Activated naive CD4-positive, alpha-beta T cell (primary cell): ENCODE data around the gene DENND4A.
"Not testable (repeated sequence)": the region's sequence is repeated elsewhere in the genome, so short reads cannot be mapped to it uniquely, and the experiment has no call there.

ENCODE experiments used
- DNase-seq, 4 experiments: peaks; one replicate each; lab custom pipeline; 2025; lab: John Stamatoyannopoulos, UW

The DENND4A gene

GRCh38 chr15:65757256-65757655, 34.8 kb downstream of the DENND4A start:
- DNase-seq, result no peak

GRCh38 chr15:65752151-65752700, 39.9 kb downstream of the DENND4A start:
- DNase-seq, result no peak

GRCh38 chr15:65751431-65751830, 40.7 kb downstream of the DENND4A start:
- no peak for DNase-seq

- no peak for DNase-seq
Measured at GRCh38 chr15:65747265-65747664, 44.8 kb downstream of the DENND4A start.

GRCh38 chr15:65743637-65744252, 48.3 kb downstream of the DENND4A start:
- DNase-seq, result no peak

GRCh38 chr15:65740148-65740547, 51.9 kb downstream of the DENND4A start:
- no peak for DNase-seq

- DNase-seq, result no peak
Measured at GRCh38 chr15:65738649-65739048, 53.4 kb downstream of the DENND4A start.

GRCh38 chr15:65733599-65733998, 58.5 kb downstream of the DENND4A start:
- DNase-seq, result not testable (repeated sequence)

- DNase-seq, result no peak
Measured at GRCh38 chr15:65732698-65733097, 59.4 kb downstream of the DENND4A start.

GRCh38 chr15:65731926-65732325, 60.2 kb downstream of the DENND4A start:
- no peak for DNase-seq

GRCh38 chr15:65730549-65731172, 61.4 kb downstream of the DENND4A start:
- no peak for DNase-seq

- no peak for DNase-seq
Measured at GRCh38 chr15:65724464-65725215, 67.5 kb downstream of the DENND4A start.

GRCh38 chr15:65723876-65724275, 68.2 kb downstream of the DENND4A start:
- no peak for DNase-seq

GRCh38 chr15:65722191-65722590, 69.9 kb downstream of the DENND4A start:
- DNase-seq, result no peak

- DNase-seq, result no peak
Measured at GRCh38 chr15:65712415-65712814, 79.7 kb downstream of the DENND4A start.

GRCh38 chr15:65695081-65695480, 97.0 kb downstream of the DENND4A start:
- DNase-seq, result no peak

GRCh38 chr15:65690778-65691177, 101.3 kb downstream of the DENND4A start:
- DNase-seq, result no peak

GRCh38 chr15:65690173-65690572, 101.9 kb downstream of the DENND4A start:
- no peak for DNase-seq

GRCh38 chr15:65688462-65688861, 103.6 kb downstream of the DENND4A start:
- DNase-seq, result no peak

GRCh38 chr15:65682404-65682911, 109.6 kb downstream of the DENND4A start:
- DNase-seq, result no peak

- no peak for DNase-seq
Measured at GRCh38 chr15:65680544-65680943, 111.5 kb downstream of the DENND4A start.

GRCh38 chr15:65676123-65676522, 116.0 kb downstream of the DENND4A start:
- DNase-seq, result no peak

GRCh38 chr15:65675551-65675950, 116.5 kb downstream of the DENND4A start:
- no peak for DNase-seq
